ENCODE data around the gene CCR2.

DNA sequence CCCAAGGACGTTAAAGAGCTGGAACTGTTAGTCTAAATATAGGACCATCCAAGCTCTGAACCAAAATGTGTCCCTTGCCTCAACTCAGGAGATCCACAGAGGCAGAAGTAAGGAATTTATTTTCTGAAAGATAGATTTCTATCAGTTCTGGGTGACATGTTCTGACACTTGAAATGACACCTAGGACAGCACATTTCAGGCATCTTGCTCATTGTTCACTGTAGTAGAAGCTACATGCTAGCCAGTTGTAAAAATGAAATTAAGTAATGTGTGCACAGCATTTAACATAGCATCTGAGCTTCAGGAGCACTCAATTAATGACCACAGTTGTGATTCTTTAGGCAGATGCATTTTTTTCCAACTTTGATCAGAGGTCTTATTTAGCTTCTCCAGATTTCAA, 567 bp downstream of the CCR2 start:
- TF ChIP-seq, protein P1, sequence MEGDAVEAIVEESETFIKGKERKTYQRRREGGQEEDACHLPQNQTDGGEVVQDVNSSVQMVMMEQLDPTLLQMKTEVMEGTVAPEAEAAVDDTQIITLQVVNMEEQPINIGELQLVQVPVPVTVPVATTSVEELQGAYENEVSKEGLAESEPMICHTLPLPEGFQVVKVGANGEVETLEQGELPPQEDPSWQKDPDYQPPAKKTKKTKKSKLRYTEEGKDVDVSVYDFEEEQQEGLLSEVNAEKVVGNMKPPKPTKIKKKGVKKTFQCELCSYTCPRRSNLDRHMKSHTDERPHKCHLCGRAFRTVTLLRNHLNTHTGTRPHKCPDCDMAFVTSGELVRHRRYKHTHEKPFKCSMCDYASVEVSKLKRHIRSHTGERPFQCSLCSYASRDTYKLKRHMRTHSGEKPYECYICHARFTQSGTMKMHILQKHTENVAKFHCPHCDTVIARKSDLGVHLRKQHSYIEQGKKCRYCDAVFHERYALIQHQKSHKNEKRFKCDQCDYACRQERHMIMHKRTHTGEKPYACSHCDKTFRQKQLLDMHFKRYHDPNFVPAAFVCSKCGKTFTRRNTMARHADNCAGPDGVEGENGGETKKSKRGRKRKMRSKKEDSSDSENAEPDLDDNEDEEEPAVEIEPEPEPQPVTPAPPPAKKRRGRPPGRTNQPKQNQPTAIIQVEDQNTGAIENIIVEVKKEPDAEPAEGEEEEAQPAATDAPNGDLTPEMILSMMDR (conservative IDR thresholded peaks at IDR 0.05; ENCODE audit: low read depth in 2 of 2) = no peak
- TF ChIP-seq ZNF114 (CRISPR knock-in tag; IDR thresholded peaks at IDR 0.05) (no peak), JUNB (IDR thresholded peaks at IDR 0.05; ENCODE audit: unreplicated experiment) (no peak), NANOG (IDR thresholded peaks at IDR 0.05; ENCODE audit: borderline replicate concordance) (no peak), EZH2phosphoT487 (IDR thresholded peaks at IDR 0.05; ENCODE audit: unreplicated experiment) (no peak), EZH2 (IDR thresholded peaks at IDR 0.05; ENCODE audit: low read depth, unreplicated experiment) (no peak)
- TF ChIP-seq, protein P2, sequence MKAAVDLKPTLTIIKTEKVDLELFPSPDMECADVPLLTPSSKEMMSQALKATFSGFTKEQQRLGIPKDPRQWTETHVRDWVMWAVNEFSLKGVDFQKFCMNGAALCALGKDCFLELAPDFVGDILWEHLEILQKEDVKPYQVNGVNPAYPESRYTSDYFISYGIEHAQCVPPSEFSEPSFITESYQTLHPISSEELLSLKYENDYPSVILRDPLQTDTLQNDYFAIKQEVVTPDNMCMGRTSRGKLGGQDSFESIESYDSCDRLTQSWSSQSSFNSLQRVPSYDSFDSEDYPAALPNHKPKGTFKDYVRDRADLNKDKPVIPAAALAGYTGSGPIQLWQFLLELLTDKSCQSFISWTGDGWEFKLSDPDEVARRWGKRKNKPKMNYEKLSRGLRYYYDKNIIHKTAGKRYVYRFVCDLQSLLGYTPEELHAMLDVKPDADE (IDR thresholded peaks at IDR 0.05) = no peak

All from GM23338 (cell line).